ENCODE results near the gene GLI1.
"Not testable (repeated sequence)": the region's sequence is repeated elsewhere in the genome, so short reads cannot be mapped to it uniquely, and the experiment has no call there.

DNA sequence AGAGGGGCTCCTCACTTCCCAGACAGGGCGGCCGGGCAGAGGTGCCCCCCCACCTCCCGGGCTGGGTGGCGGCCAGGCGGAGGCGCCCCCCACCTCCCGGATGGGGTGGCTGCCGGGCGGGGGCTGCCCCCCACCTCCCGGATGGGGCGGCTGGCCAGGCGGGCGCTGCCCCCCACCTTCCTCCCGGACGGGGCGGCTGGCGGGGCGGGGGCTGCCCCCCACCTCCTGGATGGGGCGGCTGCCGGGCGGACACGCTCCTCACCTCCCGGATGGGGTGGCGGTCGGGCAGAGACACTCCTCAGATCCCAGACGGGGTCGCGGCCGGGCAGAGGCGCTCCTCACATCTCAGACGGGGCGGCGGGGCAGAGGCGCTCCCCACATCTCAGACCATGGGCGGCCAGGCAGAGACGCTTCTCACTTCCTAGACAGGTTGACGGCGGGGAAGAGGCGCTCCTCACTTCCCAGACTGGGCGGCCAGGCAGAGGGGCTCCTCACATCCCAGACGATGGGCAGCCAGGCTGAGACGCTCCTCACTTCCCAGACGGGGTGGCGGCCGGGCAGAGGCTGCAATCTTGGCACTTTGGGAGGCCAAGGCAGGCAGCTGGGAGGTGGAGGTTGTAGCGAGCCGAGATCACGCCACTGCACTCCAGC is 35.6 kb downstream of the GLI1 start:
- TF ChIP-seq, protein P1, sequence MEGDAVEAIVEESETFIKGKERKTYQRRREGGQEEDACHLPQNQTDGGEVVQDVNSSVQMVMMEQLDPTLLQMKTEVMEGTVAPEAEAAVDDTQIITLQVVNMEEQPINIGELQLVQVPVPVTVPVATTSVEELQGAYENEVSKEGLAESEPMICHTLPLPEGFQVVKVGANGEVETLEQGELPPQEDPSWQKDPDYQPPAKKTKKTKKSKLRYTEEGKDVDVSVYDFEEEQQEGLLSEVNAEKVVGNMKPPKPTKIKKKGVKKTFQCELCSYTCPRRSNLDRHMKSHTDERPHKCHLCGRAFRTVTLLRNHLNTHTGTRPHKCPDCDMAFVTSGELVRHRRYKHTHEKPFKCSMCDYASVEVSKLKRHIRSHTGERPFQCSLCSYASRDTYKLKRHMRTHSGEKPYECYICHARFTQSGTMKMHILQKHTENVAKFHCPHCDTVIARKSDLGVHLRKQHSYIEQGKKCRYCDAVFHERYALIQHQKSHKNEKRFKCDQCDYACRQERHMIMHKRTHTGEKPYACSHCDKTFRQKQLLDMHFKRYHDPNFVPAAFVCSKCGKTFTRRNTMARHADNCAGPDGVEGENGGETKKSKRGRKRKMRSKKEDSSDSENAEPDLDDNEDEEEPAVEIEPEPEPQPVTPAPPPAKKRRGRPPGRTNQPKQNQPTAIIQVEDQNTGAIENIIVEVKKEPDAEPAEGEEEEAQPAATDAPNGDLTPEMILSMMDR (IDR thresholded peaks at IDR 0.05), result not testable (repeated sequence)
- not testable (repeated sequence) for TF ChIP-seq POLR2A (IDR thresholded peaks at IDR 0.05)

Measured in prostate gland (tissue), 2 donors.